CD4-positive, alpha-beta T cell treated with Interleukin-4 for 4 hours (primary cell): Measurements from ENCODE around the gene KRT83.

ENCODE experiments used
- DNase-seq: peaks from one replicate; pipeline ENCODE4 v3.0.0-alpha.2; 2020

The KRT83 gene

GRCh38 chr12:52320784-52321400, at the start of gene KRT83:
Gene KRT83, minus strand, starts transcription at chr12:52321398. Its CDS starts 63 bp downstream, at chr12:52321335.
- DNase-seq = no peak

DNA sequence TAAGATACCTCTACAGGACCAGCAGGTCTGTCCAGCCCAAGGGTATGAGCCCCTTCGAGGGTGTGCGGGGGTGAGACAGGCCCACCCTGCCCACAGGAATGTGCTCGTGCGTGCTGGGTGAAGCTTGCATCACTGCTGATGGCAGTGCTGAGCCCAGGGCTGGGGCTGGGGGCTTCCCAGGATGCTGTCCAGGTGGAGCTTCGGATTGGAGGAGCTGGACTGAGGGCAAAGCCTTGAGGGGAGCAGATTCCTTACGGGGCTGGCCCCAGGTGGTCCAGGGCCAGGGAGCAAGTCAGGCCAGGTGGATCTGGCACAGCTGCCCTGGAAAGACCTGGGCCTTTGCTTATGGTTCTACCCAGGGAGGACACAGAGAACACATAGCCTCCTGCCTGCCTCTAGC, 48.6 kb upstream of the KRT83 start:
- no peak for DNase-seq

DNA sequence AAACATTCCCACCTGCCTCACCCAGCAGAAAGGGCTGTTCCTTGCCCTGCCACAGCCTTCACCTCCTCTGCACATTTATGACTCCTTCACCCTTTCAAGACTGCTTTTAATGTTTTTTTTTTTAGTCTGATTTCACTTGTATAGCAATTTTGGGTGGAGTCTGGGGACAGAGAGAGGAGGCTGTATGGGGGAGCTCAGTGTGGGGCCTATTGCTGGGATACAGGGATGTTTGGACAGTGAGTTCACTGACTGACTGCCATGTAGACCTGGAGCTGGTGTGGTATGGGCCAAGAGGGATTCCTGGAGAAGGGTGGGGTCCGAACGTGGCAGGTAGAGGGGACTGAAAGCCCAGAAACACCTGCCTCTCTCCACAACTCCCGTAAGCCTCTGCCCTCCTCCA, 48.0 kb upstream of the KRT83 start:
- no peak for DNase-seq

GRCh38 chr12:52368508-52368907, 47.3 kb upstream of the KRT83 start:
- no peak for DNase-seq

DNA sequence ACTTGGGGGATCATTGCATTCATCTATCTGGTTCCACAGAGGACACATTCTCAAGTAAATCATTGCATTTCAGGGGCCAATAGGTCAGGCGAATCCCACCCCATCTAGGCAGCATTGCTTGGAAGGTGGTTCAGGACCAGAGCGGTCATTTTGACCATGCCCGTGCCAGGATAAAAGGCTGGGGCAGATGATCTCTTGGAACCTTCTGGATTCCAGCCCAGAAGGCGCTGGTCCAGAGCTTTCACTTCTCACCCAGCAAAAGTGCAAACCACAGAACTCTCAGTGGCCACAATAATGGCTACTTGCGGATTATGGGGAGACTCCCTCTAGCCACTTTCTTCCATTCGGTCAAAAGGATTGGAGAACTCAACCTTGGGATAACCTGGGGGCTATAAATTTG, 46.7 kb upstream of the KRT83 start:
- no peak for DNase-seq

DNA sequence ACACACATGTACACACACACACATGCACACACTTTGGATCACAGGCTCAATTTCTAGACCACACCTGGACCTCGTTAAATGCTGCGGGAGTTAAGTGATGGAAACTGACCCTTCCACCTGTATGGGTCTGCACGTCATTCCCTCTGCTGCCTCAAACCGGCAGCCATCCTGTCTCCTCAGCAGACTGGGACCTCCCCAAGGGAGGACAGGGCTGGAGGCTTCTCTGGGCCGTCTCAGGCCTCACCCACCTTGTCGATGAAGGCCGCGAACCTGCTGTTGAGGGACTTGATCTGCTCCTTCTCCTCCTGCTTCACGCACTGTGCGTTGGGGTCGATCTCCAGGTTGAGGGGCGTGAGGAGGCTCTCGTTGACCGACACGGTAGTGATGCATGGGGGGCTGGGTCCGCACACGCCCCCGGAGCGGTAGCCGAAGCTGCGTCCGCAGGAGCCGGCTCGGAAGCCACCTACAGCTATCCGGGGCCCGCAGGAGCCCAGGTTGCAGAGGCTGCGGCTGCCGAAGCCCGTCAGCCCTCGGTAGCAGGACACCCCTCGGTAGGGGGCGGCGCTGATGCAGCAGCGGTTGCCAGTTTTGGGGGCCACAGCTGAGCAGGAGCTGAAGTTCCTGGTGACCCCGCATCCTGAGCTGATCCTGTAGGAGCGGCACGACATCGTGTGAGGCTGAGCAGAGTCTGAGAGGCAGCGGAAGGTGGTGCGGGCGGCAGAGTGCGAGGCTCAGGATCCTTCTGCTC, 45.7 kb upstream of the KRT83 start, which contains the start of gene KRT85:
Gene KRT85 (minus strand): TSS at position 744 of the 748 bp plus-strand sequence. CDS start 76 bp downstream, at position 668.
- no peak for DNase-seq

- no peak for DNase-seq
These were observed 43.8 kb upstream of the KRT83 start for GRCh38 chr12:52364901-52365489.

DNA sequence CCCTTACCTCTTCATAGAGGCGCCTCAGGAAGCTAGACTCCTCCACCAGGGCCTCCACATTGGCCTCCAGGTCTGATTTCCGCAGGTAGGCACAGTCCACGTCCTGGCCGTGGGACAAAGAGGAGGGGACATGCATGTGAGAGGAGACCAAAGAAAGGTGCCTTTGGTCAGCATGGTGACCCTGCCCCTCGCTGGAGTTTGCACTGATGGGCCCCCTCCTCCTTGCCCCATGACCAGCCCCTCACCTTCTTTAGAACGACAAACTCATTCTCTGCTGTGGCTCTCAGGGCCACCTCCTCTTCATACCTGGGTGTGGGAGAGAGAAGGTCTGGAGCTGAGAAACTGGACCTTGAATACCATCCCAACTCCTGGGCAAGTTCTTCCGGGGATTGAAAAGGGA, 42.9 kb upstream of the KRT83 start:
- DNase-seq = no peak

GRCh38 chr12:52363111-52363679, 42.0 kb upstream of the KRT83 start:
- no peak for DNase-seq

- DNase-seq = no peak
These were observed 41.0 kb upstream of the KRT83 start for GRCh38 chr12:52362118-52362726.

DNA sequence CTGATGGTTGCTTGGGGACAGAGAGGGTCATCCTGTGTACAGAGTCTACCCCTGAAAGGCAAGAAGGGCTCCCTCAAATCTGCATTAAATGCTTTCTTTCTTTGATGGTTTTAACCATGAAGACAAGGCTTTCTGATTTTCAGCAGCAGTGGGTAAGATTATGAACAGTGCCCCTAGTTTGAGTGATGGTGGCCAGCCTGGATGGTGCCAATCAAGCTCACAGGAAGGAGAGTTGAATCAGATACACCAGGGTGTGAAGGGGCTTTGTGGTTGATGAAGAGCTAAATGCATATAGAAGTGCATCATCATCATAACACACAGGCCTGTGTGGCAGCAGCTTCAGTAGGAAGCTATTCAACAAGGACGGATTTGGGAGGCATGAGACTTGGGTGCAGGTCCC, 40.4 kb upstream of the KRT83 start:
- DNase-seq = no peak

- DNase-seq = no peak
These were observed 39.6 kb upstream of the KRT83 start for GRCh38 chr12:52360663-52361271.

DNA sequence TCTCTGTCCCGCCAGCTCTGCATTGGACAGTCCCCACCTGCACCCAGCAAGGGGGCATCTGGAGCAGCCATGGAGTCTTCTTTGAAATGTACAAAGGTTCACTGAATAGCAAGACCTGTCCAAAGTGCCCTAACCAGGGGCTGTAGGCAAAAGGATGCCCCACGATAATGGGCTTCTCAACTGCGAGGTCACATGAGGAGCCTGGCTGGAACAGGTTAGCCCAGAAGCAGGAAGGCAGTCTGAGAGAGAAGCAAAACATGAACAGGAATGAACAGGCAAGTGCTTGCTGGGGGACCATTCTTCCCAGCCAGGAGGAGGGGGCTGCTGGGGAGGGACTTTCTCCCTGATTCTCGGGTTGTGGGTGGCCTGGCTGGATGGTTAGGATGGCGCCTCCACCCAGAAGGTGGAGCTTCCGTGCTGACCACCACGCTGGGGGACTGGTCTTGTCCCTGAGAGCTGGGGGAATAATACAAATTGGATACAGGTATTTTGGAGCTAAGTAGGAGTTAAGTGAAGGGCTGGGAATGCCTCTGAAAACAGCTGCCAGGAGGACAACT, 39.0 kb upstream of the KRT83 start:
- DNase-seq = no peak

GRCh38 chr12:52359621-52360061, 38.4 kb upstream of the KRT83 start:
- no peak for DNase-seq

DNA sequence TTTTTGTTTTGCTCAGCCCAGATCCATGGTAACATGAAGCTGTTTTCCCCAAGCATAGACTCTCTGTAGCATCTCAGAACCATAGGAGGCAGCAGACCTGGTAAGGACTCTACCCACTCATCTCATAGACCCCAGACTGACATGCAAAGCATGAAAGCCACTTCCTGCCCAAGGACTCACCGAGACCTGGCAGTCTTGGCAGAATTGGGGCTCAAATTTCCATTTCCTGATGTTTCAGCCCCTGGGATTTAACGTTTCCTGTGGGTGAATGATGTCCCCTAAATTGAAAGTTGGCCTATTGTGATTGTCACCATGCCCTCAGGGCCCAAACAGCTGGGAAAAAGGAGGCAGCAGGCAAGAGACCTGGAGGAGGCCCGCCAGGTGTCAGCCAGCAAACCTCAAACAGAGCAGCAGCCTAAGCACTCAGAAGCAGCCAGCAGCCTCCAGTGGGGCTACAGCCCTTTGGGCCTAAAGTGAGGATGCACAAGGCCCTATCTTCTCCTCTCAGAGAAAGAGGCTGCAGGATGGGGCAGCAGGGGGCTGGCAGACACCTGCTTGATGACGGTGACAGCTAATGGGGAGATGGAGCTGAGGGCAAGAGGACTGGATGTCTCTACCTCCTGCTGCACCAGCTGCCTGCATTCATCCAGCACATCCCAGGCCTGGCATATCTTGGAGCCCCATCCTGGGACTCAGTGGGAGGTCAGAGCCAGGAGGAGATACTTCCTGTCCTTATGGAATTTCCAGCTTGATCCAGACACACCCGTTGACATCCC, 37.6 kb upstream of the KRT83 start:
- DNase-seq = peak; percentile 4

DNA sequence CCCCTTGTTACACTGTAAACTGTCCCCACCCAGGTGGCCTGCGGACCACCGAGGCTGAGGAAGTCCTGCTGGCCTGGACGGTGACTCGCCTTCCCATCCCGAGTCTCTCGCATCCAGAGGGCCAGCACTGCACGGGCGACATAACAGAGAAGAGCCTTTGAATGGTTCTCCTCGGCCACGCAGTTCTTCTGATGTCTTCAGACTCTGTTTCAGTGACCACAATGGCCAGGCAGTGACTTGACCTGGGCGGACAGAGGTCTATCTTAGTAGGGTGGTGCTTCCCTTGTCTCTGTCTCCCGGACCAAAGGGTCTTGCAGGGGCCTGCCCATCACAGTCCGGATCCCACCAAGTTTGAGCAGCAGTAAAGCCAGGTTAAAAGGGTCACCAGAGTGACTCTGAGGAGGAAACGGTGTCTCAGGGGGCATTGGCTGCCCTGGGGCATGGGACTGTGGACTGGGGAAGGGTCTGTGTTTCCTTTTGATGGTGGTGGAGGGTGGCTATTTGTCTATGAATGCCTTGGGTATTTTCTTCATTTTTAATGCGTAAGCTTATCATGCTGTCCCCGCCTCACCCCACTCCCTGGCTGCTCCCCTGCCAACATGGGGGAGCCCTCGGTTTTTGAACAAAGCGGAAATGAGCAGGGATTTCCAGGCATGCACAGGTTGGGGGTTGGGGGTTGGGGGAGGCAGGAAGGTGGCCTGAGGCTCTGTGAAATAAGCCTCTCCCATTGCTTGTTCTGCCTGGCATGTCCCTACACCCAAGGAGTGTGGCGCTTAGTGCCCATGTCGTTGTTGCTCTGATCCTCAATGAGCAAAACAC, 35.8 kb upstream of the KRT83 start:
- DNase-seq = no peak

- no peak for DNase-seq
These were observed 35.0 kb upstream of the KRT83 start for GRCh38 chr12:52356031-52356761.

- no peak for DNase-seq
These were observed 34.0 kb upstream of the KRT83 start for GRCh38 chr12:52355176-52355575.

DNA sequence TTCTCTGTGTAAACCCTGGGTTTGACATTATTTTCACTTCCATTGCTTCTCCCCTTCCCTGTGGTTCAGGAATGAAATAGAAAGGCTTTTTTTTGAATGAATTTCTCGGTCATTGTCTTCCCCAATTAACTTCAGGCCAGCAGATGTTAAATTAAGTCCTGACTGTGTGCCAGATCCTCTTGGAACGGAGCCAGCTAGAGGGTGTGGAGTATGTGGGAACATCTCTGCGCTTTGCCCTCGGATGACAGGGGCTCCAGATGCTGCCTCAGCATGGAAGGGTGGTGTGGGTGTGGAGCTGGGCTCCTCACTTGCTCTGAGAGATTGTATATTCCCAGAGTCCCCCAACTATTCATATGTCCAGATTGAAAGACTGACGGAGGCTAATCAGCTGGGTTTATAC, 33.0 kb upstream of the KRT83 start:
- DNase-seq = no peak

DNA sequence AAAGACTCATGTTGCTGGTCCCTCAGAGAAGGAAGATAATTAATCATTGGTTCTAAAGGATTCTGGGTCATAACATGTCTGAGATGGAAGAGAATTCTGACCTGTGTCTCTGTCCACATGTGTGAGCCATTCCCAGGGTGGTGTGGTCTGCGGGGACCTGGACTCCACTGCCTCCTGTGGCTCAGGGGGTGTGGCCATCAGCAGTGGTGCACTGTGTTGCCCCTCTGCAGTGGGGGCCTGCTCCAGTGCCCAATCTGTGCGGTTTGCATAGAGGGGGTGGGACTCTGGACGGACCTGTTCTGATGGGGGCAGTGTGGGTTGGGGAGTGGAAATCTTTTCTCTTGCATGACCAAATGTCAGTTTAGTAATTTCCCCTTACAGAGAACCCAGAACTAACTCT, 32.6 kb upstream of the KRT83 start:
- no peak for DNase-seq
